ENCODE measurements around the gene PRRC2A.

DNA sequence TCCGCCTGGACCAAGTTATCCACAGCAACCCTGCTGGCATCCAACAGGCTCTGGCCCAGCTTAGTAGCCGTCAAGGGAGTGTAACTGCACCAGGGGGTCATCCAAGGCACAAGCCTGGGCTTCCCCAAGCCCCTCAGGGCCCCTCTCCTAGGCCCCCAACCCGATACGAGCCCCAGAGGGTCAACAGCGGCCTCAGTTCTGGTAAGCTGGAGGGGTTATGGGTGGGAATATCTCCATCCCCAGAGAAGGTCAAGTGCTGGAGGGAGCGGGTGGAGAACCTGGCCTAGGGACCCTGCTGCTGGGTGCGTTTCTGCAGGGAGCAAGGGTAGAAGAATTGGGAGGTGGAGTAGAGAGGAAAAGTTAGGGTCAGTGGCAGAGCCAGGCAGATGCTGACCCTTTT lies 12.9 kb downstream of the PRRC2A start:
- no peak for TF ChIP-seq EZH2phosphoT487 (IDR thresholded peaks at IDR 0.05; ENCODE audit: low read length)
- TF ChIP-seq EZH2 (optimal IDR thresholded peaks at IDR 0.05; ENCODE audit: low read depth, low read length) = no peak
